ENCODE data around the gene GNG7. TPM values are rescaled to one million over a fixed set of nuclear protein-coding genes. Genes with fewer than 3 reads are reported as not detected.
"Not testable (repeated sequence)": the region's sequence is repeated elsewhere in the genome, so short reads cannot be mapped to it uniquely, and the experiment has no call there.

The GNG7 gene
- polyA plus RNA-seq, 4 donors, result 5.3 to 7.1 (median 5.5) TPM

GRCh38 chr19:2524840-2525723 lies 177.4 kb downstream of the GNG7 start:
- no peak for DNase-seq (ENCODE audit: low read depth in 4 of 4, low spot score in 3 of 4)

DNA sequence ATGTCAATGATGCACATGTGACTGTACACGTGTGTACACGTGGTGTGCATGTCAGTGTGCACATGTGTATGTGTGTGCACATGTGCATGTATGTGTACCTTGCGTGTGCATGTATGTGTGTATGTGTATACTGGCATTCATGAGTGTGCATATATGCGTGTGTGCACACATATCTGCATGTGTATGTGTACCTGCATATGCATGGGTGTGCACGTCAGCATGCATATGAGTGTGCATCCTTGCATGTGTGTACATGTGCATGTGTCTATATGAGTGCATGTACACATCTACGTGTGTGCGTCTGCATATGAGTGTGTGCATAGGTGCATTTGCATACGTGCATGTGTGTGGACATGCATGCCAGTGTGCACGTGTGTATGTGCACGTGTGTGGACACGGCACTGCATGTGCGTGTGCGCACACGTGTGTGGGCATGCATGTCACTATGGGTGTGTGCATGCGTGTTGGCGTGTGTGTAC lies 178.1 kb downstream of the GNG7 start:
- DNase-seq (ENCODE audit: low read depth in 4 of 4, low spot score in 3 of 4), result no peak

- no peak for DNase-seq (ENCODE audit: low read depth in 4 of 4, low spot score in 3 of 4)
Measured at GRCh38 chr19:2523630-2524311, 178.7 kb downstream of the GNG7 start.

DNA sequence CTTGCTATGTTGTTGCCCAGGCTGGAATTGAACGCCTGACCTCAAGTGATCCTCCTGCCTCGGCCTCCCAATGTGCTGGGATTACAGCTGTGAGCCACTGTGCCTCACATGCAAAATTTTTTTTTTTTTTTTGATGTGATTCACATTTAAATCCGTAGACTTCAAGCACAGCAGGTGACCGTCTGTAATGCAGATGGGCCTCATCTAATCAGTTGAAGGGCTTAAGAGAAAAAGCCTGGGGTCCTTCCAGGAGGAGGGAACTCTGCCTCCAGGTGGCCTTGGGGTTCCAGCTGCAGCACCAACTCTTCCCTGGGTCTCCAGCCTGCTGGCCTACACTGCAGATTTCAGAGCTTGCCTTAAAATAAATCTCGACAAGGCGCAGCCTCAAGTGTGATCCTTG lies 183.0 kb downstream of the GNG7 start:
- DNase-seq (ENCODE audit: low read depth in 4 of 4, low spot score in 3 of 4), result no peak

- not testable (repeated sequence) for DNase-seq (ENCODE audit: low read depth in 4 of 4, low spot score in 3 of 4)
Measured at GRCh38 chr19:2518856-2519255, 183.6 kb downstream of the GNG7 start.

DNA sequence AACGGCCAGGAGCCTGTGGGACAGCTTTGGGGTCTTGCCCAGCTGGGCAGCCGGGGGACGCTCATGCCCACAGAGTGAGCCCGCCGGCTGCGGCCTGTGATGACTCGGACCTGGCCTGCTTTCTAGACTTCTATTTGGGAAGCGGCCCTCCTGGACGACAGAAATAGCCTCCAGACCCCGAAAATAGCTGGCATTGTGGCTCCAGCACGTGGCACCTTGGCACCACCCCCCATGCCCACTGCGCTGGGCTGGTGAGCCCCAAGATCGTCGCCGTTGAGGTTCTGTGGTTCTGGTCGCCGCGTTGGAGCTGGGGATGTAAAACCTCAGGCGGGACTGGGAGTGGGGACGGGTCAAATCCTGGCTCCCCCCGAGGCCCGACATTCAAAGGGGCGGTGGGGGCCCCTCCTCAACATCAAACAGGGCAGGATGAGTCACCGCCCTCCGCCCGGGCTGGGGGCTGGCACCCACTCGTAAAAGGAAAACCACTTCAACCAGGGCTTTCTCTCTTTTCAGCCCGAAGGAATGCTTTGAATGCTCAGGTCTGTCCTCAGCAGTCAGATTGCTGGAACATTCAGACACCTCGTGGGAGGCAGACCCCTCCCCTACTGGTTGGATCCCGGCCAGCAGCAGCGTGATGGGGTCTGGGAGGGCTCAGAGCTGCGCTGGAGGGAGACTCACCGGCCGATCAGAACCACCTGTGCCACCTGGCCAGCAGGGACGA lies 184.5 kb downstream of the GNG7 start:
- no peak for DNase-seq (ENCODE audit: low read depth in 4 of 4, low spot score in 3 of 4)

DNA sequence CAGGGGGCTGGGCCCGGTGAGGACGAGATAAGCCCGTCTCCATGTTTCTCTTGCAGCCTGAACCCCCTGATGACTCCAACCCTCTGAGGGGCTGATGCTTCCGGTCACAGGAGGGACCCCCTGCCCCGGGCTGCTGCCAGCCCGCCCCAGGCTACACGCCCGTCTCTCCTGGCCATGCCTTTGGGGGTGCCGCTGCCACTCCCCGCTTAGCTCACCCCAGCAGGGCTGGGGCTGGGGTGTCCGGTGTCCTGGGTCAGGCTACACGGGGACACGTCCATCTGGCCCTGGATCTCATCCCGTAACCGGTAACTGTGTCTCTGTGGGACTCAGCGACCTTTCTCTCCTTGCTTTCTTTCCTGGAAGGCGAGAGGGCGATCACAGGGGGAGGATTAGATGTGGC lies 185.8 kb downstream of the GNG7 start:
- DNase-seq (ENCODE audit: low read depth in 4 of 4, low spot score in 3 of 4), result no peak

DNA sequence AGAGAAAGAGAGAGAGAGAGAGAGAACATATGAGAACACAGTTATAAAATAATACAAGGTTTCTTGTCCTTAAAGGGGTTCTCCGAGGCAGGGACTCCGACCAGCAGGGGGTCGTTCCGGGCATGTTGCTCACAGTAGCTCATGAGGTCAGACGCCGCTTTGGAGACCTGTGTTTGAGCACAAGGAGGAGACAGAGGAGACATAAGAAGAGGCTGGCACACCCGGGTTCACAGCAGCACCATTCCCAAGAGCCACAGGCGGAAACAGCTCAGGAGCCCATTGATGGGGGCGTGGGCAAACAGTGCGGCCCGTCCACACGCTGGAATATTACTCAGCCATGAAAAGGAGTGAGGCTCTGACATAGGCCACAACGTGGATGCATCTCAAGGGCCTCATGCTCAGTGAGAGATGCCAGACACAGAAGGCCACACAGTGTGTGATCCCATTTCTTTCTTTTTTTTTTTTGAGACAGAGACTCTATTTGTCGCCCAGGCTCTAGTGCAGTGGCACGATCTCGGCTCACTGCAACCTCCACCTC lies 187.4 kb downstream of the GNG7 start:
- DNase-seq (ENCODE audit: low read depth in 4 of 4, low spot score in 3 of 4), result no peak

GRCh38 chr19:2512523-2513431 lies 189.7 kb downstream of the GNG7 start:
- DNase-seq (ENCODE audit: low read depth in 4 of 4, low spot score in 3 of 4), result no peak

DNA sequence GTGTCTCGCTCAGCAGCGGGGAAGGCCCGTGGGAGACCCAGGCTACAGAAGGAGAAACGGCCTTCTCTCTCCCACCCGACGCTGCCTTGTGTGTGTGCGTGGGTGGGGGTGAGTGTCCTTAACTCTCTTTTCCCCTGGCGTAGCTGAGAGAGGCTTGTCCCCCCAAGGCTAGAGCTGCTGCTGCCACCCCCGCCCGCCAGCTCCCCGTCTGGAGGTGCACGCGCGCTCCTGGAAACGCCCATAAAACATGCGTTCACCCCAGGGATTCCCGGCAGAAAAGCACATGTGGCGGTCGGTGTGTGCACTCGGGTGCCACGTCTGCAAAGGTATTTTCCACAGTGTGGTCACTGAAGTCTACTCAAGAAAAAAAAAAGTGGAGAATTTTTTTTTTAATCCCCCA lies 190.5 kb downstream of the GNG7 start:
- DNase-seq (ENCODE audit: low read depth in 4 of 4, low spot score in 3 of 4), result no peak

GRCh38 chr19:2511570-2511969 lies 190.9 kb downstream of the GNG7 start:
- DNase-seq (ENCODE audit: low read depth in 4 of 4, low spot score in 3 of 4), result no peak

GRCh38 chr19:2509096-2509495 lies 193.4 kb downstream of the GNG7 start:
- DNase-seq (ENCODE audit: low read depth in 4 of 4, low spot score in 3 of 4), result no peak

- no peak for DNase-seq (ENCODE audit: low read depth in 4 of 4, low spot score in 3 of 4)
Measured at GRCh38 chr19:2507109-2507508, 195.4 kb downstream of the GNG7 start.

DNA sequence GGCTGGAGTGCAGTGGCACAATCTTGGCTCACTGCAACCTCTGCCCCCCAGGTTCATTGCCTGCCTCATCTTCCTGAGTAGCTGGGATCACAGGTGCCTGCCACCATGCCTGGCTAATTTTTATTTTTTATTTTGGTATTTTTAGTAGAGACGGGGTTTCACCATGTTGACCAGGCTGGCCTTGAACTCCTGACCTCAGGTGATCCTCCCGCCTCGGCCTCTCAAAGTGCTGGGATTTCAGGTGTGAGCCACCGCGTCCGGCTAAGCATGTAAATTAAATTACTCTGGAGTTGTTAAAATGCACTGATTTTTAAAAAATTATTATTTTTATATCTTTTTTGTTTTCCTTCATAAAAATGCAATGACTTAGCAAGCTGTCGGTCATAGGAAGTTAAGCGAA lies 195.8 kb downstream of the GNG7 start:
- DNase-seq (ENCODE audit: low read depth in 4 of 4, low spot score in 3 of 4), result not testable (repeated sequence)

GRCh38 chr19:2503521-2504109 lies 198.9 kb downstream of the GNG7 start:
- DNase-seq (ENCODE audit: low read depth in 4 of 4, low spot score in 3 of 4), result no peak

DNA sequence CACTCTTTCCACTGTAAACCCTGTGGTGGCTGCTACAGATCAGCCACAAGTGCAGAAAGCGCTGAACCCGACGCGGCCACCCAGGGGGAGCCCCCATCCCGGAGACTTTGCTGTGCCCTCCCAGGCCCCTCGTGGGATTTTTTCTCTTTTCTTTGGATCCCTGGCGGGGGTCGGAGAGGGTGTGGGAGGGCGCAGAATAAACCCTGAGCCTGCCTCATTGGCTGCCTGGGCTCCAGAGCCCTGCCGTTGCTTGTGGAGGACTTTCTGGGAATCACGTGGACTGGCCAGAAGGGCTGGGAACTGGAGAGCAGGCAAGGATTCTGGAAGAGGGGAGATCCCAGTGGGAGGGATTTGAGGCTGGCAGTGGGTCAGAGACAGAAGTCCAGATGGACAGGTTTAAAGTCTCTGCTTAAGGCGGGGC lies 201.6 kb downstream of the GNG7 start:
- no peak for DNase-seq (ENCODE audit: low read depth in 4 of 4, low spot score in 3 of 4)

DNA sequence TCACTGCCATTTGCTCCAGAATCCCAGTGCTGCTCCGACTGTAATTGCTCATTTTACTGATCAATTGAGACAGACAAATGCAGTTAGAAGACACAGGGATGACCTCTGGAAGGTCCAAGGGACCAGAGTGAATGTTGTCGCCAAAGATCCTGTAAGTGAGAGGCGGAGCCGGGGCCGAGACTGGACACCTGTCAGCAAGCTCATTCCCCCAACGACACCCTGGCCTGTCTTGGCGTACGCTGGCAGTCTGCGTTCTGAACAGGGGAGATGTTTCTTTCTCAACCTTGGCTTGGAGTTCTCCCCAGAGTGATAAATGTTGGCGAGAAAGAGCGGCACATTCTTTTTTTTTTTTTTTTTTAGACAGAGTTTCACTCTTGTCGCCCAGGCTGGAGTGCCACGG lies 202.3 kb downstream of the GNG7 start:
- DNase-seq (ENCODE audit: low read depth in 4 of 4, low spot score in 3 of 4), result no peak

- DNase-seq (ENCODE audit: low read depth in 4 of 4, low spot score in 3 of 4), result no peak
Measured at GRCh38 chr19:2497186-2497585, 205.3 kb downstream of the GNG7 start.

DNA sequence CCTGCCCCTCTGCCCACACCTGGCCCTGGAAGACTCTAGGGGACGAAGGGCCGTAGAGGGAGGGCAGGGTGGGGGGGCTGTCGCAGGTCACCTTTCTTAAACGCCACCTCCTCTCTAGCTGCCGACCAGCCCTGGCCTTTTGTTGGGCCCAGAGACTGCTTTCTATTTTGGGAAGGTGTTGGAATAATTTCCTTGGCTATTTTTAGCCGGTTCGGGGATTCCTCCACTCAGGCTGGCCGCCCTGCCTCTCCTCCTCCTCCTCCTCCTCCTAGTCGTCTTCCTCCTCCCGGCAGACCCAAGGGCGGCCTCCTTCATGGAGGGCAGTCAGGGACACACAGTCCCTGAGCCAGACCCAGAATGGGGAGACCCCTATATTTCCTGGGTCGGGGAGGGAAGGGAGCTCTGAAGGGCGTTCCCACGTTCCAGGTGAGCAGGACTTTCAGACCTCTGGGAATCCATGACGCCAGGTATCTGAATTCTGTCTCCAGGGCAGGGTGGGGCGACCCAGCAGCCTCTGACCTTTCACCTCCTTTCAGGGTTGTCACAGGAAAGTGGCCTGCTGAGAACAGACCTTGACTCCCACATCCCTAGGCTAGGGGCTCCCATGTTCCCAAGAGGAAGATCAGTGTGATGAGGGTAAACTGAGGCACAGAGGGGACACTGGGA lies 206.7 kb downstream of the GNG7 start:
- DNase-seq (ENCODE audit: low read depth in 4 of 4, low spot score in 3 of 4), result no peak
